GM23248 (cell line): ENCODE measurements around the gene COL18A1. TPM values are rescaled to one million over a fixed set of nuclear protein-coding genes. Genes with fewer than 3 reads are reported as not detected.

Source experiments
- DNase-seq: peaks from one replicate; pipeline ENCODE4 v3.0.0-alpha.2; 2015
- H2AFZ ChIP-seq: fragments of 200-600 bp; sonication (generic); 2 replicates; pipeline ENCODE4 v1.6.1; 2016; ENCODE audit warnings: antibody characterized with exemption
- H3F3A ChIP-seq: fragments of 200-600 bp; sonication (generic); 2 replicates; pipeline ENCODE4 v1.6.1; 2016; ENCODE audit warnings: mild to moderate bottlenecking, antibody characterized with exemption, mixed run types; ENCODE audit not compliant: insufficient read depth
- H3K27ac ChIP-seq: fragments of 200-600 bp; sonication (generic); 2 replicates; pipeline ENCODE4 v1.5.1; 2016; ENCODE audit warnings: mild to moderate bottlenecking
- H3K27me3 ChIP-seq: fragments of 200-600 bp; sonication (generic); replicated peaks from 2 replicates; pipeline ENCODE4 v1.6.1; 2016; ENCODE audit warnings: mild to moderate bottlenecking; ENCODE audit not compliant: insufficient read depth
- H3K36me3 ChIP-seq: fragments of 200-600 bp; sonication (generic); 2 replicates; pipeline ENCODE4 v1.6.1; 2016; ENCODE audit warnings: low read depth, mild to moderate bottlenecking
- H3K4me1 ChIP-seq: fragments of 200-600 bp; sonication (generic); 2 replicates; pipeline ENCODE4 v1.6.1; 2016; ENCODE audit warnings: mild to moderate bottlenecking; ENCODE audit not compliant: insufficient read depth
- H3K4me2 ChIP-seq: fragments of 200-600 bp; sonication (generic); one replicate; pipeline ENCODE4 v1.6.1; 2016; ENCODE audit warnings: mild to moderate bottlenecking; ENCODE audit not compliant: unreplicated experiment
- H3K4me3 ChIP-seq: fragments of 200-600 bp; sonication (generic); 2 replicates; pipeline ENCODE4 v1.5.1; 2016; ENCODE audit warnings: mild to moderate bottlenecking
- H3K79me2 ChIP-seq: fragments of 200-600 bp; sonication (generic); 2 replicates; pipeline ENCODE4 v1.6.1; 2016; ENCODE audit warnings: mild to moderate bottlenecking; ENCODE audit not compliant: insufficient read depth
- H3K9ac ChIP-seq: fragments of 200-600 bp; sonication (generic); 2 replicates; pipeline ENCODE4 v1.6.1; 2016; ENCODE audit warnings: mild to moderate bottlenecking
- H3K9me2 ChIP-seq: fragments of 200-600 bp; sonication (generic); 2 replicates; pipeline ENCODE4 v1.6.1; 2016; ENCODE audit warnings: mixed run types, mild to moderate bottlenecking, moderate library complexity; ENCODE audit not compliant: insufficient read depth
- H3K9me3 ChIP-seq: fragments of 200-600 bp; sonication (generic); one replicate; pipeline ENCODE4 v1.6.1; 2017; ENCODE audit warnings: low read depth
- H4K20me1 ChIP-seq: fragments of 200-600 bp; sonication (generic); 2 replicates; pipeline ENCODE4 v1.6.0; 2016; ENCODE audit not compliant: insufficient read depth
- EZH2 ChIP-seq: fragments of 200-600 bp; sonication (generic); IDR thresholded peaks from 2 replicates; pipeline ENCODE4 v1.6.1; 2018; ENCODE audit warnings: antibody characterized with exemption, mild to moderate bottlenecking; ENCODE audit not compliant: insufficient read depth, poor library complexity, severe bottlenecking
- EZH2phosphoT487 ChIP-seq: fragments of 200-600 bp; sonication (generic); IDR thresholded peaks from 2 replicates; pipeline ENCODE4 v1.6.1; 2018; ENCODE audit warnings: antibody characterized with exemption, moderate library complexity, mild to moderate bottlenecking, low read depth; ENCODE audit not compliant: insufficient read depth
- WGBS, 2 experiments: methylation state at CpG; one replicate each; pipeline ENCODE4 v1.1.6; 2015 to 2017; ENCODE audit warnings: low lambda C conversion rate in 2 of 2, low coverage in 1 of 2; ENCODE audit errors: missing lambda C conversion rate in 2 of 2; 5-methylcytosine and 5-hydroxymethylcytosine counted together
- in situ Hi-C: fragments of 300-500 bp; cut with MboI; formaldehyde crosslinking; loops from 2 replicates; pipeline ENCODE4 v1.15.0; 2020
- polyA plus RNA-seq: library from polyadenylated mRNA; unstranded; fragments of >200 nt; fragmentation: Nextera tagmentation; extraction: Ambion mirVana; gene quantifications from 2 replicates; pipeline ENCODE4 v1.2.1, GENCODE V29; 2016
- total RNA-seq: library from RNA; depleted of rRNA; stranded (reverse); fragments of >200 nt; shearing (Covaris generic); gene quantifications from 2 replicates; pipeline ENCODE4 v1.2.3, GENCODE V29; 2014

Gene COL18A1
- total and polyA plus RNA-seq, 2 experiments from 2014 or later: 1.7 to 30.5 TPM

DNA sequence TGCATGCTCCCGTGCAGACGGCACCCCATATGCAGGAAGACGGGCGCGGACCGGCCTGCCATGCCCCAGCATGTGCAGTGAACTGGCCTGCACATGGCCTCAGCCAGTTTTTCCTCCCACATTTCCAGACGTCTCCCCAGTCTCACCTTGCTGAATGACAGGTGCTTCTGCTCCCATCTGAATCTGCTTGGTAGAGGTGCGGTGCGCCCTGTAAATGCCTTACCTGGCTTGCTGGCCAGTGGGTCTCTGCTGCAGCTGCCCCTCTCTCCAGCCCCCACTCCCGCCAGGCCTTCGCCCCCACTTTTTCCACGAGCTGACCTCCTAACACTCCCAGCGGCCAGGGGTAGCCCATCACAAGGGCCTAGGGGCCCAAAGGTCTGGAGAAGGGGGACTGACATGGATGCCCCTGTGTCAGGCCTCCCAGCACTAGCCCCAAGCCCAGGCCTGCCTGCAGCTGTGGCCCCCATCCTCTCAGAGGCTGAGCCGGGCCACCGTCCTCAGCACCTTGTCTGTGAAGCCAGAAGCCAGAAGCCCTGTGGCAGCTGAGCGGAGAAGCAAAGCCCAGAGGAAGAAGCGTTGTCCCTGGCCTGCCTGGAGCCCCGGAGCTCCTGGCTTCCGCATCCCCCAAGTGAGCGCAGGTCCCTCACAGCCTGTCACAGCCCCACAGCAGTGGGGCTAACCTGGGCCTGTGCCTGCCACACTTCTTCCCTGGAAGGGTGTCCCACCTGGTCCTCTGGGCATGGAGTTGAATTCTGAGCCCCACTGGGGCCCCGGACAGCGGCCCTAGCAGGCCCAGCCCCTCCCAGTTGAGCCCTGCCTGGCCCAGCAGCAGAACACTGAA, 140.9 kb downstream of the COL18A1 start:
- in situ Hi-C loops: no loop called here
- WGBS, 2 experiments: 78 to 81% methylated on average over 21 to 22 of the region's 22 CpGs
- no peak for TF ChIP-seq EZH2
- no peak for TF ChIP-seq EZH2phosphoT487

DNA sequence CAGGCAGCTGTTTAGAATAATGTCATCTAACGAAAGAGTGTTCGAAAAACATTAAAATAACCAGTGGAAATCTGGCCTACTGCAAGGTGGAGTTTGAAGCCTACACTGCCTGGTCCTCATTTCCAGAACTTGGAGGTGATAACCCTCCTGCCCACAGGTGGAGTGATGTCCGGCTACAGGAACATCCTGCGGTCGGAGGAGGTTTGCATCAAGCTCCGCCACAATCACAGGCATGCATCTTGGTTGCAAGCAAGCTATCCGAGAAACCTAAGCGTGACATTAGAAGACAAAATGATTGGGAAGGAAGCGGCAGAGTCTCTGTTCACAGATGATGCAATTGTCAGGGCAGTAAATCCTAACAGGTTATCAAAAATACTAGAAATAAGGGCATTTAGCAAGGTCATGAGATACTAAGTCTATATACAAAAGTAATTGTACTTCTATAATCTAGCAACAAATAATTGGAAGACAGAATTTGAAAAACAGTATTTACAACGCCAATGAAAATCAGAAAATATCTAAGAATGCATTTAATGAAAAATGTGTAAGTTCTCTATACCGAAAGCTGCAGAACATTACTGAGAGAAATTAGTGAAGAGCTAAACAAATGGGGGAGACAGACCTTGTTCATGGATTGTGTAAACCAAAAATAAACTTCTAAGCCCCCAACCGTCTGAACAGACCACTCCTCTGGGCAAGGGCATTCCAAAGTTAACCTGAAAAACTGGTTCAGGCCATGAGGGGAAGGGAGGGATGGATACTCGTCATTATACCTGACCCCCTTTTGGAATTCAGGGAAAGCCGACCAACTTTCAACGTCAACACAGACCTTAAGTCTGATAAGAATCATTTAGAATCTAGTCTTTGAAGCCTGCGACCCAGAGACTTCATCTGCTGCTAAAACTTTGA, 141.9 kb downstream of the COL18A1 start:
- DNase-seq: no peak
- WGBS, 2 experiments: 71 to 75% methylated on average over 16 of the region's 16 CpGs
- Histone ChIP-seq H3K27me3 (no peaks in the 10 kb centered on the region), H3K27ac (no peak overlapping the region), H3K4me2 (no peak overlapping the region), H3F3A (peaks cover 8% of the 10 kb centered on the region; the same call in 1 of the 2 replicates), H3K4me3 (no peak overlapping the region), H3K79me2 (no peaks in the 10 kb centered on the region), H3K4me1 (no peaks in the 10 kb centered on the region), H4K20me1 (no peaks in the 10 kb centered on the region), H2AFZ (no peak overlapping the region), H3K9ac (no peak overlapping the region), H3K9me3 (no peaks in the 10 kb centered on the region), H3K36me3 (no peaks in the 10 kb centered on the region), H3K9me2 (no peaks in the 10 kb centered on the region)
- TF ChIP-seq EZH2 (no peak), EZH2phosphoT487 (no peak)
- in situ Hi-C loops: no loop called here

More for the DNA sequence above, 140.9 kb downstream of the COL18A1 start:
- peaks cover under 1% of the 10 kb centered on the region; the same call in 1 of the 2 replicates for H3F3A ChIP-seq
- no peaks in the 10 kb centered on the region for H3K9me2 ChIP-seq
- H4K20me1 ChIP-seq: no peaks in the 10 kb centered on the region
- no peak overlapping the region for H2AFZ ChIP-seq
- no peak for DNase-seq
- no peak overlapping the region for H3K4me2 ChIP-seq
- H3K4me3 ChIP-seq: no peak overlapping the region
- H3K4me1 ChIP-seq: no peaks in the 10 kb centered on the region
- no peak overlapping the region for H3K9ac ChIP-seq
- H3K27me3 ChIP-seq: no peaks in the 10 kb centered on the region
- H3K36me3 ChIP-seq: no peaks in the 10 kb centered on the region
- no peaks in the 10 kb centered on the region for H3K9me3 ChIP-seq
- no peaks in the 10 kb centered on the region for H3K79me2 ChIP-seq
- no peak overlapping the region for H3K27ac ChIP-seq

DNA sequence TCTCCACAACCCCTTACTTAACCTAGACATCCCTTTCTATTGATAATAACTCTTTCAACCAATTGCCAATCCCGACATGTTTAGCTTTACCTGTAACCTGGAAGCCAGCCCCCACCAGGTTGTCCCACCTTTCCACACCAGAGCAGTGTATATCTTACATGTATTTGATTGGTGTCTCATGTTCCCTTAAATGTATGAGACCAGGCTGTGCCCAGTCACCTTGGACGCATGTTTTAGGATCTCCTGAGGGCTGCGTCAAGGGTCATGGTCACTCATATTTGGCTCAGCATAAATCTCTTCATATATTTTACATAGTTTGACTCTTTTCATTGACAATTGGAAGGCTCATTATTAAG, 142.6 kb downstream of the COL18A1 start:
- Histone ChIP-seq H3K4me3 (no peak overlapping the region), H3F3A (peaks cover 8% of the 10 kb centered on the region; the same call in 1 of the 2 replicates), H3K9me2 (no peaks in the 10 kb centered on the region), H3K9ac (no peak overlapping the region), H3K9me3 (no peaks in the 10 kb centered on the region), H3K4me1 (no peaks in the 10 kb centered on the region), H3K79me2 (no peaks in the 10 kb centered on the region), H3K36me3 (no peaks in the 10 kb centered on the region), H2AFZ (no peak overlapping the region), H4K20me1 (no peaks in the 10 kb centered on the region), H3K27me3 (no peaks in the 10 kb centered on the region), H3K4me2 (no peak overlapping the region), H3K27ac (no peak overlapping the region)
- TF ChIP-seq EZH2phosphoT487 (no peak), EZH2 (no peak)
- no peak for DNase-seq
- in situ Hi-C loops: no loop called here
- 76 to 79% methylated on average over 3 of the region's 3 CpGs for WGBS, 2 experiments

DNA sequence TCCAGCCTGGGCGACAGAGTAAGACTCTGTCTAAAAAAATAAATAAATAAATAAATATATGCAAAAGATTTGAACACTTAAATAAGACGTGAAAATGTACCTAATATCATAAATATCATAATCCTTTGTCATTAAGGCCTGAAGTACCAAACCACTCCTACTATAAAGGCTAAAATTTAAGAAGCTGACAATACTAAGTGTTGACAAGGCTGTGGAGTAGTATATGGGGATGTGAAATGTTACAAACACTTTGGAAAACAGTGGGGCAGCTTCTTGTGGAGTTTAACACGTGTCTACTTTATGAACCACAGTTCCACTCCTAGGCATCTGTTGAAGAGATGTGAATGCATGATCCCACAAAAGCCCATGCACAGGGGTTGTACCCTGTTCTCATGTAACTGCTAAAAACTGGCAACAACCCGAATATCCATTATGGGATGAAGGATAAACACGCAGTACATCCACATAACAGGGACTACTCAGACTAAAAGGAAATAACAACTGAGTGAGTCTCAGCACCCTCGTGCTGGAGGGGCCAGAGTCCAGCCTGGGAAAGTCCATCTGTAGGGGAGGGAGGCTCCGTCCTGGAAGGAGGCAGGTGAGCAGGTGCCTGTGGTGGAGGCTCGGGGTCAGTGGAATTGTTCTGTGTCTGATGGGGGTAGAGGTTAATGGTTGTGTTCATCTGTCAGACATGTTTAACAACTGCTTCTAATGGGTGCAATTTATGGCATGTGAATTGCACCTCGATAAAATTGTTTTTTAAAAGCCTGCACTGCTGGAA, 143.9 kb downstream of the COL18A1 start:
- Histone ChIP-seq H3K9ac (no peak overlapping the region), H3K27ac (no peak overlapping the region), H3K79me2 (no peaks in the 10 kb centered on the region), H4K20me1 (no peaks in the 10 kb centered on the region), H3K4me3 (no peak overlapping the region), H3F3A (peaks cover 8% of the 10 kb centered on the region; the same call in 1 of the 2 replicates), H2AFZ (no peak overlapping the region), H3K27me3 (no peaks in the 10 kb centered on the region), H3K4me1 (no peaks in the 10 kb centered on the region), H3K9me2 (no peaks in the 10 kb centered on the region), H3K9me3 (no peaks in the 10 kb centered on the region), H3K4me2 (no peak overlapping the region), H3K36me3 (no peaks in the 10 kb centered on the region)
- in situ Hi-C loops: no loop called here
- no peak for DNase-seq
- TF ChIP-seq EZH2phosphoT487 (no peak), EZH2 (no peak)
- 58 to 64% methylated on average over 9 of the region's 9 CpGs for WGBS, 2 experiments
